Measurements from ENCODE around the gene ZNF711. TPM values are rescaled to one million over a fixed set of nuclear protein-coding genes. Genes with fewer than 3 reads are reported as not detected.

ZNF711 gene
- total RNA-seq (2022; extraction: Qiagen RNA extraction; ENCODE audit: low read depth) = 0.77 to 1.1 TPM (median 0.96 TPM) in 5 replicates

GRCh38 chrX:85243761-85244449 lies at the start of gene ZNF711, which contains the start of gene SATL1:
Gene ZNF711, plus strand, starts transcription at chrX:85243991. Its CDS starts 3,582 bp downstream, at chrX:85247573.
Gene SATL1, minus strand, starts transcription at chrX:85243779. Its CDS starts 134,811 bp downstream, at chrX:85108968.

Other genes with a start within 250 kb of the ZNF711 start
- 6.2 to 10.3 TPM (median 7.7 TPM) in 5 replicates for gene APOOL, start 240.1 kb upstream of the ZNF711 start, total RNA-seq (2022; extraction: Qiagen RNA extraction; ENCODE audit: low read depth)
- gene SATL1, start 212 bp upstream of the ZNF711 start, total RNA-seq (2022; extraction: Qiagen RNA extraction; ENCODE audit: low read depth) = 0.05 TPM in 1 of 5 replicates, not detected in the others
- gene POF1B, start 135.7 kb downstream of the ZNF711 start, total RNA-seq (2022; extraction: Qiagen RNA extraction; ENCODE audit: low read depth) = 2.2 to 3.4 TPM (median 2.9 TPM) in 5 replicates